DMS153 treated with DMSO at 0.1 percent for 48 hours (cell line): ENCODE measurements around the gene SUFU.
"Not testable (repeated sequence)": the region's sequence is repeated elsewhere in the genome, so short reads cannot be mapped to it uniquely, and the experiment has no call there.

Experiments used
- DNase-seq: peaks from one replicate; lab custom pipeline; 2025; ENCODE audit not compliant: unreplicated experiment; lab: John Stamatoyannopoulos, UW

Gene SUFU

GRCh38 chr10:102648889-102649796 lies 145.4 kb downstream of the SUFU start:
- no peak for DNase-seq

GRCh38 chr10:102649797-102650654 lies 146.3 kb downstream of the SUFU start:
- no peak for DNase-seq

GRCh38 chr10:102650655-102651454 lies 147.1 kb downstream of the SUFU start:
- no peak for DNase-seq

- DNase-seq: no peak
Observed at GRCh38 chr10:102651455-102652169, 147.8 kb downstream of the SUFU start.

GRCh38 chr10:102652170-102652916 lies 148.6 kb downstream of the SUFU start:
- DNase-seq: no peak

- DNase-seq: no peak
Observed at GRCh38 chr10:102653060-102653459, 149.3 kb downstream of the SUFU start.

GRCh38 chr10:102654566-102654965 lies 150.8 kb downstream of the SUFU start:
- no peak for DNase-seq

- no peak for DNase-seq
Observed at GRCh38 chr10:102654969-102655368, 151.2 kb downstream of the SUFU start.

GRCh38 chr10:102656026-102656425 lies 152.3 kb downstream of the SUFU start:
- no peak for DNase-seq

GRCh38 chr10:102656791-102657371 lies 153.1 kb downstream of the SUFU start:
- DNase-seq: no peak

GRCh38 chr10:102657451-102657850 lies 153.7 kb downstream of the SUFU start:
- no peak for DNase-seq

GRCh38 chr10:102657984-102658724 lies 154.4 kb downstream of the SUFU start:
- DNase-seq: no peak

- no peak for DNase-seq
Observed at GRCh38 chr10:102658802-102659201, 155.0 kb downstream of the SUFU start.

GRCh38 chr10:102660888-102661657 lies 157.3 kb downstream of the SUFU start:
- DNase-seq: no peak

GRCh38 chr10:102661658-102662028 lies 157.9 kb downstream of the SUFU start:
- DNase-seq: no peak

GRCh38 chr10:102665904-102666509 lies 162.2 kb downstream of the SUFU start:
- no peak for DNase-seq

- DNase-seq: not testable (repeated sequence)
Observed at GRCh38 chr10:102667411-102667810, 163.6 kb downstream of the SUFU start.
